ENCODE measurements around the gene TPSG1. TPM values are rescaled to one million over a fixed set of nuclear protein-coding genes. Genes with fewer than 3 reads are reported as not detected.

The TPSG1 gene
- total RNA-seq, 1 donor from 2014 or later, result not detected

GRCh38 chr16:1182950-1183907 lies 41.8 kb downstream of the TPSG1 start:
- DNase-seq (ENCODE audit: low spot score in 2 of 2), result peak in 1 of 2 donors; percentile 68
- no peak for FAIRE-seq

GRCh38 chr16:1182316-1182671 lies 42.8 kb downstream of the TPSG1 start:
- DNase-seq (ENCODE audit: low spot score in 2 of 2) (peak in 1 of 2 donors; percentile 68), FAIRE-seq (no peak)

- DNase-seq (ENCODE audit: low spot score in 2 of 2) (no peak), FAIRE-seq (no peak)
Observed at GRCh38 chr16:1181404-1182315, 43.4 kb downstream of the TPSG1 start.

- FAIRE-seq (no peak), DNase-seq (ENCODE audit: low spot score in 2 of 2) (no peak)
Observed at GRCh38 chr16:1180549-1181403, 44.3 kb downstream of the TPSG1 start.

- no peak for FAIRE-seq
- no peak for DNase-seq (ENCODE audit: low spot score in 2 of 2)
Observed at GRCh38 chr16:1178295-1178910, 46.7 kb downstream of the TPSG1 start.

GRCh38 chr16:1177750-1178149 lies 47.3 kb downstream of the TPSG1 start:
- DNase-seq (ENCODE audit: low spot score in 2 of 2) (no peak), FAIRE-seq (no peak)

- no peak for FAIRE-seq
Observed at GRCh38 chr16:1177053-1177452, 48.0 kb downstream of the TPSG1 start.

GRCh38 chr16:1176280-1176897 lies 48.7 kb downstream of the TPSG1 start:
- DNase-seq (ENCODE audit: low spot score in 2 of 2) (no peak), FAIRE-seq (no peak)

More at GRCh38 chr16:1177053-1177452, 48.0 kb downstream of the TPSG1 start:
- no peak for DNase-seq (ENCODE audit: low spot score in 2 of 2)

GRCh38 chr16:1175566-1176279 lies 49.3 kb downstream of the TPSG1 start:
- FAIRE-seq, result no peak
- no peak for DNase-seq (ENCODE audit: low spot score in 2 of 2)

- no peak for FAIRE-seq
- DNase-seq (ENCODE audit: low spot score in 2 of 2), result no peak
Observed at GRCh38 chr16:1174477-1175357, 50.4 kb downstream of the TPSG1 start.

- DNase-seq (ENCODE audit: low spot score in 2 of 2), result no peak
- no peak for FAIRE-seq
Observed at GRCh38 chr16:1173788-1174451, 51.1 kb downstream of the TPSG1 start.

- no peak for FAIRE-seq
- DNase-seq (ENCODE audit: low spot score in 2 of 2), result no peak
Observed at GRCh38 chr16:1172651-1173050, 52.4 kb downstream of the TPSG1 start.

GRCh38 chr16:1171854-1172428 lies 53.1 kb downstream of the TPSG1 start:
- FAIRE-seq, result no peak
- DNase-seq (ENCODE audit: low spot score in 2 of 2), result no peak
